HEK293T (cell line): ENCODE results near the gene SCTR.

ENCODE experiments used
- CTCF ChIA-PET: fragments of 350-600 bp; formaldehyde crosslinking; extraction: SDS; loops from one replicate; lab custom pipeline; 2021; ENCODE audit warnings: antibody characterized with exemption, inconsistent platforms; lab: Yijun Ruan, JAX
- POLR2A ChIA-PET: fragments of 350-600 bp; formaldehyde crosslinking; extraction: SDS; loops from one replicate; lab custom pipeline; 2020; ENCODE audit warnings: antibody characterized with exemption, inconsistent platforms; lab: Yijun Ruan, JAX
- DNase-seq: peaks from one replicate; pipeline ENCODE4 v3.0.0; 2012; ENCODE audit warnings: mixed read lengths; ENCODE audit errors: extremely low spot score
- ARNT ChIP-seq: fragments of 450-650 bp; IDR thresholded peaks from 2 replicates; pipeline ENCODE4 v1.6.1; 2017; ENCODE audit warnings: mild to moderate bottlenecking
- BHLHE40 ChIP-seq: fragments of 450-650 bp; IDR thresholded peaks from 2 replicates; pipeline ENCODE4 v1.6.1; 2016; ENCODE audit warnings: mild to moderate bottlenecking, moderate library complexity, borderline replicate concordance
- CTBP1 ChIP-seq: fragments of 450-650 bp; IDR thresholded peaks from 2 replicates; pipeline ENCODE4 v1.6.1; 2016; ENCODE audit warnings: borderline replicate concordance
- ELF4 ChIP-seq: fragments of 450-650 bp; IDR thresholded peaks from 2 replicates; pipeline ENCODE4 v1.6.1; 2017; ENCODE audit warnings: antibody characterized with exemption
- FOXA1 ChIP-seq: fragments of 450-650 bp; IDR thresholded peaks from 2 replicates; pipeline ENCODE4 v1.6.1; 2016; ENCODE audit warnings: mild to moderate bottlenecking
- FOXK2 ChIP-seq: fragments of 450-650 bp; IDR thresholded peaks from 2 replicates; pipeline ENCODE4 v1.6.1; 2016; ENCODE audit warnings: mild to moderate bottlenecking
- FOXM1 ChIP-seq: fragments of 450-650 bp; IDR thresholded peaks from 2 replicates; pipeline ENCODE4 v1.6.1; 2017; ENCODE audit warnings: mild to moderate bottlenecking, borderline replicate concordance
- HDGF ChIP-seq: fragments of 450-650 bp; IDR thresholded peaks from 2 replicates; pipeline ENCODE4 v1.6.1; 2017; ENCODE audit warnings: antibody characterized with exemption, borderline replicate concordance
- L3MBTL2 ChIP-seq: fragments of 450-650 bp; conservative IDR thresholded peaks from 2 replicates; pipeline ENCODE4 v1.6.1; 2016; ENCODE audit warnings: mild to moderate bottlenecking
- LEF1 ChIP-seq: fragments of 450-650 bp; IDR thresholded peaks from 2 replicates; pipeline ENCODE4 v1.6.1; 2017; ENCODE audit warnings: mild to moderate bottlenecking, borderline replicate concordance
- NFRKB ChIP-seq: fragments of 450-650 bp; IDR thresholded peaks from 2 replicates; pipeline ENCODE4 v1.6.1; 2016; ENCODE audit warnings: mild to moderate bottlenecking, moderate library complexity
- PKNOX1 ChIP-seq: fragments of 450-650 bp; IDR thresholded peaks from 2 replicates; pipeline ENCODE4 v1.6.1; 2016
- SP1 ChIP-seq: fragments of 450-650 bp; IDR thresholded peaks from 2 replicates; pipeline ENCODE4 v1.6.1; 2017
- SUZ12 ChIP-seq: fragments of 450-650 bp; IDR thresholded peaks from 2 replicates; pipeline ENCODE4 v1.6.1; 2016; ENCODE audit warnings: mild to moderate bottlenecking
- TARDBP ChIP-seq: fragments of 450-650 bp; IDR thresholded peaks from 2 replicates; pipeline ENCODE4 v1.6.1; 2016
- ZNF384 ChIP-seq: fragments of 450-650 bp; IDR thresholded peaks from 2 replicates; pipeline ENCODE4 v1.6.1; 2016

SCTR gene

GRCh38 chr2:119442226-119442619, 82.1 kb downstream of the SCTR start:
- DNase-seq: no peak
- ChIA-PET POLR2A (interaction anchor here (0.8 kb wide), 1 partner anchor 10 kb away, joined by 3 read pairs; no protein-coding TSS in a partner anchor), CTCF (no interaction called here)
- TF ChIP-seq NFRKB: no peak

- no peak for TF ChIP-seq ZNF384
- TF ChIP-seq CTBP1: no peak
- TF ChIP-seq ELF4: no peak
- no peak for TF ChIP-seq FOXA1
- TF ChIP-seq SP1: no peak
- TF ChIP-seq FOXM1: no peak
- TF ChIP-seq ARNT: no peak
- TF ChIP-seq TARDBP: no peak
- no peak for TF ChIP-seq HDGF
- TF ChIP-seq PKNOX1: no peak
- TF ChIP-seq L3MBTL2: no peak
- TF ChIP-seq SUZ12: no peak
- TF ChIP-seq BHLHE40: no peak
- TF ChIP-seq LEF1: no peak
- no peak for TF ChIP-seq NFRKB
- DNase-seq: no peak
- POLR2A ChIA-PET: interaction anchor here (0.8 to 1.0 kb wide), 2 partner anchors 10 to 11 kb away, joined by 3 read pairs; partner anchors contain the start of gene TMEM37
- CTCF ChIA-PET: no interaction called here
Measured at GRCh38 chr2:119441376-119442225, 82.7 kb downstream of the SCTR start.

GRCh38 chr2:119440873-119441272, 83.4 kb downstream of the SCTR start:
- CTCF ChIA-PET: no interaction called here
- TF ChIP-seq L3MBTL2 (no peak), LEF1 (no peak), SUZ12 (no peak), ELF4 (no peak), ARNT (no peak), NFRKB (no peak), SP1 (no peak), TARDBP (no peak)
- POLR2A ChIA-PET: interaction anchor here (1.0 to 1.3 kb wide), 2 partner anchors 9 to 10 kb away, joined by 3 to 4 read pairs; partner anchors contain the start of gene TMEM37
- DNase-seq: no peak

GRCh38 chr2:119440501-119440870, 83.8 kb downstream of the SCTR start:
- ChIA-PET CTCF (no interaction called here), POLR2A (interaction anchor here (1.3 kb wide), 1 partner anchor 9 kb away, joined by 4 read pairs; the partner anchor contains the start of gene TMEM37)
- TF ChIP-seq SP1 (no peak), ARNT (no peak), CTBP1 (no peak), HDGF (no peak), NFRKB (no peak)
- DNase-seq: no peak

GRCh38 chr2:119439574-119440500, 84.4 kb downstream of the SCTR start:
- CTCF ChIA-PET: interaction anchor here (1.6 kb wide), 1 partner anchor 36 kb away, joined by 4 read pairs; no protein-coding TSS in a partner anchor
- TF ChIP-seq FOXA1: no peak
- POLR2A ChIA-PET: interaction anchor here (1.3 kb wide), 1 partner anchor 8 kb away, joined by 4 read pairs; the partner anchor contains the start of gene TMEM37
- no peak for DNase-seq

GRCh38 chr2:119438726-119439284, 85.5 kb downstream of the SCTR start:
- TF ChIP-seq ELF4 (no peak), FOXA1 (no peak), FOXM1 (no peak), BHLHE40 (no peak), HDGF (no peak)
- DNase-seq: no peak
- CTCF ChIA-PET: interaction anchor here (1.6 kb wide), 1 partner anchor 37 kb away, joined by 4 read pairs; no protein-coding TSS in a partner anchor
- POLR2A ChIA-PET: no interaction called here

- no peak for TF ChIP-seq NFRKB
- TF ChIP-seq PKNOX1: no peak
- TF ChIP-seq CTBP1: no peak
- no peak for TF ChIP-seq BHLHE40
- no peak for TF ChIP-seq L3MBTL2
- no peak for TF ChIP-seq FOXK2
- TF ChIP-seq SP1: no peak
- no peak for TF ChIP-seq TARDBP
- TF ChIP-seq FOXA1: no peak
- no peak for TF ChIP-seq FOXM1
- no peak for TF ChIP-seq HDGF
- TF ChIP-seq ZNF384: no peak
- no peak for TF ChIP-seq ARNT
- no peak for TF ChIP-seq SUZ12
- TF ChIP-seq LEF1: no peak
- no peak for TF ChIP-seq ELF4
Measured at GRCh38 chr2:119438128-119438656, 86.1 kb downstream of the SCTR start.

More at GRCh38 chr2:119438128-119438656, 86.1 kb downstream of the SCTR start:
- ChIA-PET POLR2A (no interaction called here), CTCF (interaction anchor here (1.6 kb wide), 1 partner anchor 38 kb away, joined by 4 read pairs; no protein-coding TSS in a partner anchor)
- DNase-seq: no peak
